Ishikawa (cell line): ENCODE measurements around the gene MAGEA8.

Source experiments
- CEBPB ChIP-seq: IDR thresholded peaks from 2 replicates; pipeline ENCODE4 v1.6.1; 2012
- CREB1 ChIP-seq: IDR thresholded peaks from 2 replicates; pipeline ENCODE4 v1.6.1; 2012; ENCODE audit warnings: low read depth
- EGR1 ChIP-seq: IDR thresholded peaks from 2 replicates; pipeline ENCODE4 v1.6.1; 2012
- MAX ChIP-seq: IDR thresholded peaks from 2 replicates; pipeline ENCODE4 v1.6.1; 2012
- NFIC ChIP-seq: IDR thresholded peaks from 2 replicates; pipeline ENCODE4 v1.6.1; 2012
- RAD21 ChIP-seq: IDR thresholded peaks from 2 replicates; pipeline ENCODE4 v1.6.1; 2012; ENCODE audit warnings: low read depth
- REST ChIP-seq: IDR thresholded peaks from 2 replicates; pipeline ENCODE4 v1.6.1; 2012; ENCODE audit warnings: low read depth, mild to moderate bottlenecking
- TAF1 ChIP-seq: IDR thresholded peaks from 2 replicates; pipeline ENCODE4 v1.6.1; 2012; ENCODE audit warnings: low read depth, mild to moderate bottlenecking
- TCF12 ChIP-seq: IDR thresholded peaks from 2 replicates; pipeline ENCODE4 v1.6.1; 2012; ENCODE audit warnings: low read depth
- TEAD4 ChIP-seq: IDR thresholded peaks from 2 replicates; pipeline ENCODE4 v1.6.1; 2012
- USF1 ChIP-seq: IDR thresholded peaks from 2 replicates; pipeline ENCODE4 v1.6.1; 2012
- YY1 ChIP-seq: IDR thresholded peaks from 2 replicates; pipeline ENCODE4 v1.6.1; 2012; ENCODE audit warnings: low read depth

GRCh38 chrX:149871940-149872339, 9.0 kb upstream of the MAGEA8 start:
- no peak for TF ChIP-seq MAX
- TF ChIP-seq TEAD4 = no peak
- TF ChIP-seq TCF12 = no peak
- no peak for TF ChIP-seq REST
- TF ChIP-seq EGR1 = no peak
- no peak for TF ChIP-seq YY1
- no peak for TF ChIP-seq CREB1
- no peak for TF ChIP-seq CEBPB
- no peak for TF ChIP-seq TAF1
- TF ChIP-seq USF1 = no peak
- TF ChIP-seq NFIC = no peak
- TF ChIP-seq RAD21 = peak; percentile 32; the same call in 1 of the 2 replicates
